Gastroesophageal sphincter (tissue), 3 donors: ENCODE measurements around the gene TSPAN14.

ENCODE experiments used
- POLR2A ChIP-seq, 2 donors: fragments of 450-650 bp; IDR thresholded peaks; one replicate each; pipeline ENCODE4 v1.6.1; 2017; ENCODE audit warnings: antibody characterized with exemption in 2 of 2, mild to moderate bottlenecking in 2 of 2, moderate library complexity in 1 of 2
- TF ChIP-seq, protein P1 (sequence below), 4 experiments: fragments of 200-600 bp in 2 of 4; fragments of 450-650 bp in 2 of 4; sonication (generic) in 1 of 4; IDR thresholded peaks; one replicate each; pipeline ENCODE4 v1.5.1; 2017 to 2019; ENCODE audit warnings: antibody characterized with exemption in 4 of 4, mild to moderate bottlenecking in 2 of 4, moderate library complexity in 2 of 4

DNA sequence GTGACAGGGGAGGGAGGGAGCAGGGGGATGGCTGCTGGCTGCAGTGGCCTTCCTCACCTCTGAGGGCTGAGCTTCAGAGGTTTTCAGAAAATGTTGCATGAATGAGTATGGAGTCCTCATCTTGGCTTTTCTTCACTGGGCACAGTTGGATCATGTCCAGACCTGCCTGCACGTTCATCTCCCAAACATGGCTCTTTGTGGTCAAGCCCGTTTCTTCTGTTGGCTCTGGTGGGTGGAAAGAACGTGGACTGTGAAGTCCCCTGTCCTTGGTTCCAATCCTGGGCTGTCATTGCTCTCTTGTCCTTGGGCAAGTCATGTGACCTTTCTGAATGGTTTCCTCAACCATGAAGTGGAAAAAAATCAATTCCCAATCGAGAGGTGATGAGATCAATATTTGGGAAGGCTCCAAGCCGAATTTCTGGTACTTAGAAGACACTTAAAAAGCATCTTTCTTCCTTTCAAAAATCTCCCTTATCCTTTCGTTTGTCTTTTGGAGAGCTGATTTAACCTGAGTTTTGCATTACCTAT lies 34.5 kb downstream of the TSPAN14 start:
- TF ChIP-seq, protein P1, sequence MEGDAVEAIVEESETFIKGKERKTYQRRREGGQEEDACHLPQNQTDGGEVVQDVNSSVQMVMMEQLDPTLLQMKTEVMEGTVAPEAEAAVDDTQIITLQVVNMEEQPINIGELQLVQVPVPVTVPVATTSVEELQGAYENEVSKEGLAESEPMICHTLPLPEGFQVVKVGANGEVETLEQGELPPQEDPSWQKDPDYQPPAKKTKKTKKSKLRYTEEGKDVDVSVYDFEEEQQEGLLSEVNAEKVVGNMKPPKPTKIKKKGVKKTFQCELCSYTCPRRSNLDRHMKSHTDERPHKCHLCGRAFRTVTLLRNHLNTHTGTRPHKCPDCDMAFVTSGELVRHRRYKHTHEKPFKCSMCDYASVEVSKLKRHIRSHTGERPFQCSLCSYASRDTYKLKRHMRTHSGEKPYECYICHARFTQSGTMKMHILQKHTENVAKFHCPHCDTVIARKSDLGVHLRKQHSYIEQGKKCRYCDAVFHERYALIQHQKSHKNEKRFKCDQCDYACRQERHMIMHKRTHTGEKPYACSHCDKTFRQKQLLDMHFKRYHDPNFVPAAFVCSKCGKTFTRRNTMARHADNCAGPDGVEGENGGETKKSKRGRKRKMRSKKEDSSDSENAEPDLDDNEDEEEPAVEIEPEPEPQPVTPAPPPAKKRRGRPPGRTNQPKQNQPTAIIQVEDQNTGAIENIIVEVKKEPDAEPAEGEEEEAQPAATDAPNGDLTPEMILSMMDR (IDR thresholded peaks at IDR 0.05), result no peak
- TF ChIP-seq POLR2A (IDR thresholded peaks at IDR 0.05), result no peak
